MM.1S (cell line): ENCODE results near the gene DDX10.

Source experiments
- DNase-seq: peaks from one replicate; pipeline ENCODE4 v3.0.0-alpha.2; 2015
- H2AFZ ChIP-seq: fragments of 300-600 bp; sonication (generic); 2 replicates; pipeline ENCODE4 v1.6.0; 2016; ENCODE audit warnings: antibody characterized with exemption, low read length
- H3F3A ChIP-seq: fragments of 300-600 bp; sonication (generic); 2 replicates; pipeline ENCODE4 v1.6.1; 2016; ENCODE audit warnings: mild to moderate bottlenecking, antibody characterized with exemption, low read length, moderate library complexity, mixed read lengths; ENCODE audit not compliant: insufficient read depth
- H3K27ac ChIP-seq: fragments of 300-600 bp; sonication (generic); 2 replicates; pipeline ENCODE4 v1.5.1; 2016; ENCODE audit warnings: mild to moderate bottlenecking, low read length
- H3K27me3 ChIP-seq: fragments of 300-600 bp; sonication (generic); replicated peaks from 2 replicates; pipeline ENCODE4 v1.6.0; 2016; ENCODE audit warnings: low read length; ENCODE audit not compliant: insufficient read depth
- H3K36me3 ChIP-seq: fragments of 300-600 bp; sonication (generic); replicated peaks from 2 replicates; pipeline ENCODE4 v1.6.1; 2016; ENCODE audit warnings: mild to moderate bottlenecking, low read length, mixed read lengths; ENCODE audit not compliant: insufficient read depth
- H3K4me1 ChIP-seq: fragments of 300-600 bp; sonication (generic); 2 replicates; pipeline ENCODE4 v1.6.1; 2016; ENCODE audit warnings: low read length, mixed read lengths
- H3K4me2 ChIP-seq: fragments of 300-600 bp; sonication (generic); 2 replicates; pipeline ENCODE4 v1.6.0; 2016; ENCODE audit warnings: low read depth, low read length
- H3K4me3 ChIP-seq: fragments of 300-600 bp; sonication (generic); 2 replicates; pipeline ENCODE4 v1.5.1; 2016; ENCODE audit warnings: low read length, mixed read lengths
- H3K79me2 ChIP-seq: fragments of 300-600 bp; sonication (generic); 2 replicates; pipeline ENCODE4 v1.6.1; 2016; ENCODE audit warnings: mixed run types, low read length, mixed read lengths
- H3K9ac ChIP-seq: fragments of 300-600 bp; sonication (generic); 2 replicates; pipeline ENCODE4 v1.6.1; 2016; ENCODE audit warnings: low read length, mixed read lengths
- H3K9me2 ChIP-seq: fragments of 300-600 bp; sonication (generic); replicated peaks from 2 replicates; pipeline ENCODE4 v1.6.1; 2016; ENCODE audit warnings: mild to moderate bottlenecking, low read length, mixed read lengths; ENCODE audit not compliant: insufficient read depth
- H3K9me3 ChIP-seq: fragments of 300-600 bp; sonication (generic); replicated peaks from 2 replicates; pipeline ENCODE4 v1.6.1; 2016; ENCODE audit warnings: mild to moderate bottlenecking, low read length, mixed read lengths; ENCODE audit not compliant: insufficient read depth
- H4K20me1 ChIP-seq: fragments of 300-600 bp; sonication (generic); 2 replicates; pipeline ENCODE4 v1.6.1; 2016; ENCODE audit warnings: mild to moderate bottlenecking, low read length, moderate library complexity, mixed read lengths; ENCODE audit not compliant: insufficient read depth
- CTCF ChIP-seq: fragments of 300-600 bp; sonication (generic); IDR thresholded peaks from 2 replicates; pipeline ENCODE4 v1.5.1; 2016; ENCODE audit warnings: antibody characterized with exemption, low read length, mixed read lengths
- EZH2 ChIP-seq: fragments of 300-600 bp; sonication (generic); optimal IDR thresholded peaks from 2 replicates; pipeline ENCODE3; 2017; ENCODE audit warnings: low read depth, mild to moderate bottlenecking, antibody characterized with exemption, low read length, mixed read lengths
- EZH2phosphoT487 ChIP-seq: fragments of 300-600 bp; sonication (generic); IDR thresholded peaks from 2 replicates; pipeline ENCODE4 v1.6.1; 2018; ENCODE audit warnings: antibody characterized with exemption, low read length

DDX10 gene

GRCh38 chr11:108975026-108975425 is 310.2 kb downstream of the DDX10 start:
- Histone ChIP-seq H2AFZ (no peak overlapping the region), H3K4me1 (no peaks in the 10 kb centered on the region), H3K9ac (no peak overlapping the region), H3K27ac (no peak overlapping the region), H3K9me3 (no peaks in the 10 kb centered on the region), H3K79me2 (no peaks in the 10 kb centered on the region), H3K36me3 (no peaks in the 10 kb centered on the region), H3K4me3 (no peak overlapping the region), H3F3A (no peaks in the 10 kb centered on the region), H3K4me2 (no peak overlapping the region), H4K20me1 (no peaks in the 10 kb centered on the region), H3K9me2 (no peaks in the 10 kb centered on the region), H3K27me3 (no peaks in the 10 kb centered on the region)
- DNase-seq, result no peak
- TF ChIP-seq CTCF, result no peak
- no peak for TF ChIP-seq EZH2
- no peak for TF ChIP-seq EZH2phosphoT487

GRCh38 chr11:108975641-108976071 is 310.8 kb downstream of the DDX10 start:
- H3K27me3 ChIP-seq, result no peaks in the 10 kb centered on the region
- no peak overlapping the region for H3K9ac ChIP-seq
- H3K27ac ChIP-seq, result no peak overlapping the region
- no peaks in the 10 kb centered on the region for H3K36me3 ChIP-seq
- no peak overlapping the region for H2AFZ ChIP-seq
- no peaks in the 10 kb centered on the region for H4K20me1 ChIP-seq
- no peak overlapping the region for H3K4me3 ChIP-seq
- no peaks in the 10 kb centered on the region for H3K9me3 ChIP-seq
- no peaks in the 10 kb centered on the region for H3K9me2 ChIP-seq
- no peak overlapping the region for H3K4me2 ChIP-seq
- TF ChIP-seq EZH2 (no peak), CTCF (no peak), EZH2phosphoT487 (no peak)
- no peak for DNase-seq
- H3F3A ChIP-seq, result no peaks in the 10 kb centered on the region
- H3K4me1 ChIP-seq, result no peaks in the 10 kb centered on the region
- H3K79me2 ChIP-seq, result no peaks in the 10 kb centered on the region

GRCh38 chr11:108983636-108984420 is 319.0 kb downstream of the DDX10 start:
- Histone ChIP-seq H3K9ac (no peak overlapping the region), H4K20me1 (no peaks in the 10 kb centered on the region), H3F3A (no peaks in the 10 kb centered on the region), H2AFZ (no peak overlapping the region), H3K9me3 (no peaks in the 10 kb centered on the region), H3K4me2 (no peak overlapping the region), H3K4me3 (no peak overlapping the region), H3K9me2 (no peaks in the 10 kb centered on the region), H3K27ac (no peak overlapping the region), H3K4me1 (no peaks in the 10 kb centered on the region), H3K36me3 (no peaks in the 10 kb centered on the region), H3K79me2 (no peaks in the 10 kb centered on the region), H3K27me3 (no peaks in the 10 kb centered on the region)
- no peak for TF ChIP-seq EZH2
- no peak for TF ChIP-seq EZH2phosphoT487
- TF ChIP-seq CTCF, result no peak
- no peak for DNase-seq
